Thoracic aorta (tissue), 2 donors: Measurements from ENCODE around the gene ZBTB17. TPM values are rescaled to one million over a fixed set of nuclear protein-coding genes. Genes with fewer than 3 reads are reported as not detected.
A peak's percentile ranks its signal among the peaks of the same experiment; 100 is the strongest.
"Not testable (repeated sequence)": the region's sequence is repeated elsewhere in the genome, so short reads cannot be mapped to it uniquely, and the experiment has no call there.

Experiments
- ATAC-seq: fragments of 150-250 bp; one replicate; pipeline ENCODE4 v1.8.0; 2017; ENCODE audit warnings: low read depth; ENCODE audit not compliant: insufficient number of reproducible peaks, low FRiP score
- DNase-seq: peaks from one replicate; pipeline ENCODE4 v3.0.0-alpha.2; 2020; ENCODE audit warnings: low spot score
- H3K27ac ChIP-seq, 2 donors: fragments of 200-600 bp; sonication (generic); 1 replicate in 1 of 2; 2 replicates in 1 of 2; pipeline ENCODE4 v1.5.1; 2016; ENCODE audit warnings: mild to moderate bottlenecking in 2 of 2, moderate library complexity in 2 of 2
- H3K27me3 ChIP-seq: fragments of 200-600 bp; sonication (generic); replicated peaks from 2 replicates; pipeline ENCODE4 v1.6.0; 2016; ENCODE audit warnings: mild to moderate bottlenecking; ENCODE audit not compliant: insufficient read depth
- H3K36me3 ChIP-seq: fragments of 200-600 bp; sonication (generic); one replicate; pipeline ENCODE4 v1.5.1; 2016
- H3K4me1 ChIP-seq, 2 donors: fragments of 200-600 bp; sonication (generic); 1 replicate in 1 of 2; 2 replicates in 1 of 2; pipeline versions ENCODE4 v1.5.1 to v1.6.0; 2016; ENCODE audit warnings: low read depth in 2 of 2, mild to moderate bottlenecking in 1 of 2; ENCODE audit not compliant: control insufficient read depth in 1 of 2
- H3K4me3 ChIP-seq: fragments of 200-600 bp; sonication (generic); 2 replicates; pipeline ENCODE4 v1.5.1; 2016; ENCODE audit warnings: mild to moderate bottlenecking
- H3K9me3 ChIP-seq: fragments of 200-600 bp; sonication (generic); 2 replicates; pipeline ENCODE4 v1.5.1; 2016
- total RNA-seq, 2 donors: library from RNA; depleted of rRNA; stranded (reverse); fragments of >200 nt; gene quantifications; one replicate each; pipeline versions ENCODE4 v1.1.0 to v1.2.3, GENCODE V29; 2016
- TF ChIP-seq, protein P1 (sequence below): fragments of 200-600 bp; sonication (generic); IDR thresholded peaks from one replicate; pipeline ENCODE4 v1.5.1; 2019; ENCODE audit warnings: antibody characterized with exemption

Gene ZBTB17
- total RNA-seq, 2 donors from 2014 or later, result 42.9 to 46.5 TPM

DNA sequence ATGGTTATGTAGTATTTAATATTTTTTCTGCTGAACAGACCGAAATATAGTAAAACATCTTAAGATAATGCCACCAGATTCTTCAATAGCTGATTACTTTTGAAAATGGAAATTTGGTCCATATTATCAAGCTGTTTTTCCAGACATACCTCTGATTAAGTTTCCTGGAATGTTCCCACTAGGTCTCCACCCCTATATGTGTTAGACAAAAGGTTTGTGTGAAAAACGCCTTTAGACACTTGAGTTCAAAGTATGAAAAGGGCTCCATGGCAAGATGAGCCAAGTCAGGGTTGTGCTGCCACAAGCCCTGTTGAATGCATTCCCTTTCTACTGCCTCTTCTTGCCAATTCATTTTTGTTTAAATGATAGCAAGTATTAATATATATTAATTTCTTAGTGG, 52.7 kb downstream of the ZBTB17 start:
- Histone ChIP-seq H3K4me3 (no peak overlapping the region), H3K9me3 (no peaks in the 10 kb centered on the region), H3K27me3 (no peaks in the 10 kb centered on the region), H3K36me3 (peaks cover 58% of the 10 kb centered on the region), H3K27ac (no peak overlapping the region), H3K4me1 (peaks cover 8 to 16% of the 10 kb centered on the region in 2 donors)
- TF ChIP-seq, protein P1, sequence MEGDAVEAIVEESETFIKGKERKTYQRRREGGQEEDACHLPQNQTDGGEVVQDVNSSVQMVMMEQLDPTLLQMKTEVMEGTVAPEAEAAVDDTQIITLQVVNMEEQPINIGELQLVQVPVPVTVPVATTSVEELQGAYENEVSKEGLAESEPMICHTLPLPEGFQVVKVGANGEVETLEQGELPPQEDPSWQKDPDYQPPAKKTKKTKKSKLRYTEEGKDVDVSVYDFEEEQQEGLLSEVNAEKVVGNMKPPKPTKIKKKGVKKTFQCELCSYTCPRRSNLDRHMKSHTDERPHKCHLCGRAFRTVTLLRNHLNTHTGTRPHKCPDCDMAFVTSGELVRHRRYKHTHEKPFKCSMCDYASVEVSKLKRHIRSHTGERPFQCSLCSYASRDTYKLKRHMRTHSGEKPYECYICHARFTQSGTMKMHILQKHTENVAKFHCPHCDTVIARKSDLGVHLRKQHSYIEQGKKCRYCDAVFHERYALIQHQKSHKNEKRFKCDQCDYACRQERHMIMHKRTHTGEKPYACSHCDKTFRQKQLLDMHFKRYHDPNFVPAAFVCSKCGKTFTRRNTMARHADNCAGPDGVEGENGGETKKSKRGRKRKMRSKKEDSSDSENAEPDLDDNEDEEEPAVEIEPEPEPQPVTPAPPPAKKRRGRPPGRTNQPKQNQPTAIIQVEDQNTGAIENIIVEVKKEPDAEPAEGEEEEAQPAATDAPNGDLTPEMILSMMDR, result no peak
- ATAC-seq (no peak), DNase-seq (no peak)

DNA sequence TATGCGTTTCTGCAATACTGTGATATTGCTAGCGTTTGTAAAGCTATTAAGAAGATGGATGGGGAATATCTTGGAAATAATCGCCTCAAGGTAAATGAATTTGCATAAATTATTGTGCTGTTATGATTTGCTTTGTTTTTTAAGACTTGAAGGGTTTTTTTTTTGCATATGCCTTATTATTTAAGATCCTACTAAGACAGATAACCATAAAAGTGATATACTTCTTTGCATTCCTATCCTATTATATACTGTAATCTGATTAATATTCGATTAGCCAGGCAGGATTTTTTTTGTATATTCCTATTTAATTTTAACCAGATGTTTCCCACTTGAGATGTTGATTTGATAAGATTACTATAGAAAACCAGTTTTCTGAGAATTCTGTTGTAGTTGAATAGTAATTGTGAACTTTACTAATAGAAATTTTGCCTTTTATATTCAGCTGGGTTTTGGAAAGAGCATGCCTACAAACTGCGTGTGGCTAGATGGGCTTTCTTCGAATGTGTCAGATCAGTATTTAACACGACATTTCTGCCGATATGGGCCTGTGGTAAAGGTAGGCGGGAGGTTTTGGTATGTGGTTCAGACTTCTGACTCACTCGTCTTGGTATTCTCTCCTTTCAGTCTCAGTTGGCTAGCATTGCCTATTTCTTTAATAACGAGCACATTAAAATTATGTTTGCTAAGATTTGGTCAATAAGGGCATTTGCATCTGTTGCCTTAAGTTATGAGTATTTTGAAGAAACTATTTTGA, 56.8 kb downstream of the ZBTB17 start:
- H3K27me3 ChIP-seq, result no peaks in the 10 kb centered on the region
- no peaks in the 10 kb centered on the region for H3K9me3 ChIP-seq
- DNase-seq (no peak), ATAC-seq (no peak)
- peak overlapping the region in 1 of 2 donors; percentile 46 for H3K27ac ChIP-seq
- peaks cover 13% of the 10 kb centered on the region in 2 donors for H3K4me1 ChIP-seq
- no peak overlapping the region for H3K4me3 ChIP-seq
- H3K36me3 ChIP-seq, result peaks cover 50% of the 10 kb centered on the region
- TF ChIP-seq, protein P1, result no peak

DNA sequence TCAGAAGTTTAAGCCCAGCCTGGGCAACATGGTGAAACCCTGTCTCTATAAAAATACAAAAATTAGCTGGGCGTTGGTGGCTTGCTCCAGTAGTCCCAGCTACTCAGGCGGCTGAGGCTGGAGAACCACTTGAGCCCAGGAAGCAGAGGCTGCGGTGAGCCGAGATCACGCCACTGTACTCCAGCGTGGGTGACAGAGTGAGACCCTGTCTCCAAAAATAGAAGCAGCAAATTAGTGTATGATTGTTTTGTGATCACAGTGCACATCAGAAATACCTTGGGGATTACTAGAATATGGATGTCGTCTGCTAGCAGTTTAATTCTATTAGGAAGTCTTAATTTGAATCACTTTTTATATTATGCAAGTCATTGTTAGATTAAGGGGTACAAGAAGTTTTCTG, 59.0 kb downstream of the ZBTB17 start:
- no peak for ATAC-seq
- H3K36me3 ChIP-seq, result peaks cover 50% of the 10 kb centered on the region
- no peaks in the 10 kb centered on the region for H3K27me3 ChIP-seq
- no peak overlapping the region for H3K4me3 ChIP-seq
- TF ChIP-seq, protein P1, result no peak
- H3K27ac ChIP-seq, result no peak overlapping the region
- no peak for DNase-seq
- peaks cover 13% of the 10 kb centered on the region in 2 donors for H3K4me1 ChIP-seq
- H3K9me3 ChIP-seq, result no peaks in the 10 kb centered on the region

DNA sequence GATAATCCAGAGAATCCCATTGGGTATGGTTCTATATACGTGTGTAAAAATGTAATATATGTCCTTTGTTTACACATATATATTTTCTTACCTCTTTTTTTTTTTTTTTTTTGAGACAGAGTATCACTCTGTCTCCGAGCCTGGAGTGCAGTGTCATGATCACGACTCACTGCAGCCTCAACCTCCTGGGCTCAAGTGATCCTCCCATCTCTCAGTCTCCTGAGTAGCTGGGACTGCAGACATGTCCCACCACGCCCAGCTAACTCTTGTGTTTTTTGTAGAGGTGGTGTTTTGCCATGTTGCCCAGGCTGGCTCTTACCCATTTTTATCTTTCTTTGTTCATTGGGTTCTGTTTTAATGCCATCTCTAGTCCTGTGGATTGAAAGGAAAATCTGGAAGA, 59.5 kb downstream of the ZBTB17 start:
- peaks cover 52% of the 10 kb centered on the region for H3K36me3 ChIP-seq
- H3K27me3 ChIP-seq, result no peaks in the 10 kb centered on the region
- no peak for ATAC-seq
- H3K27ac ChIP-seq, result no peak overlapping the region
- H3K4me1 ChIP-seq, result peaks cover 13% of the 10 kb centered on the region in 2 donors
- TF ChIP-seq, protein P1, result no peak
- DNase-seq, result no peak
- H3K9me3 ChIP-seq, result no peaks in the 10 kb centered on the region
- H3K4me3 ChIP-seq, result no peak overlapping the region

GRCh38 chr1:15915991-15916390, 59.9 kb downstream of the ZBTB17 start:
- no peak for ATAC-seq
- TF ChIP-seq, protein P1, result no peak
- Histone ChIP-seq H3K27ac (no peak overlapping the region), H3K27me3 (no peaks in the 10 kb centered on the region), H3K9me3 (no peaks in the 10 kb centered on the region), H3K4me3 (no peak overlapping the region), H3K4me1 (peaks cover 13% of the 10 kb centered on the region in 2 donors), H3K36me3 (peaks cover 51% of the 10 kb centered on the region)
- no peak for DNase-seq

GRCh38 chr1:15913607-15914006, 62.3 kb downstream of the ZBTB17 start:
- not testable (repeated sequence) for H3K27me3 ChIP-seq

More at GRCh38 chr1:15913607-15914006, 62.3 kb downstream of the ZBTB17 start:
- H3K27ac ChIP-seq, H3K4me3 ChIP-seq, H3K4me1 ChIP-seq, ATAC-seq, DNase-seq, H3K9me3 ChIP-seq: not testable (repeated sequence)
- peaks cover 49% of the 10 kb centered on the region for H3K36me3 ChIP-seq
